GM18505 (cell line): ENCODE results near the gene SLC39A10.
"Not testable (repeated sequence)": the region's sequence is repeated elsewhere in the genome, so short reads cannot be mapped to it uniquely, and the experiment has no call there.

Experiments used
- ATAC-seq: cut with Tn5 transposase; IDR thresholded peaks from one replicate; pipeline ENCODE4 v1.9.1; 2021; ENCODE audit not compliant: unreplicated experiment
- POLR2A ChIP-seq: IDR thresholded peaks from 4 replicates; pipeline ENCODE4 v1.6.1; 2011; ENCODE audit warnings: borderline replicate concordance; ENCODE audit not compliant: insufficient read depth, insufficient read length; ENCODE audit errors: extremely low read depth

SLC39A10 gene

DNA sequence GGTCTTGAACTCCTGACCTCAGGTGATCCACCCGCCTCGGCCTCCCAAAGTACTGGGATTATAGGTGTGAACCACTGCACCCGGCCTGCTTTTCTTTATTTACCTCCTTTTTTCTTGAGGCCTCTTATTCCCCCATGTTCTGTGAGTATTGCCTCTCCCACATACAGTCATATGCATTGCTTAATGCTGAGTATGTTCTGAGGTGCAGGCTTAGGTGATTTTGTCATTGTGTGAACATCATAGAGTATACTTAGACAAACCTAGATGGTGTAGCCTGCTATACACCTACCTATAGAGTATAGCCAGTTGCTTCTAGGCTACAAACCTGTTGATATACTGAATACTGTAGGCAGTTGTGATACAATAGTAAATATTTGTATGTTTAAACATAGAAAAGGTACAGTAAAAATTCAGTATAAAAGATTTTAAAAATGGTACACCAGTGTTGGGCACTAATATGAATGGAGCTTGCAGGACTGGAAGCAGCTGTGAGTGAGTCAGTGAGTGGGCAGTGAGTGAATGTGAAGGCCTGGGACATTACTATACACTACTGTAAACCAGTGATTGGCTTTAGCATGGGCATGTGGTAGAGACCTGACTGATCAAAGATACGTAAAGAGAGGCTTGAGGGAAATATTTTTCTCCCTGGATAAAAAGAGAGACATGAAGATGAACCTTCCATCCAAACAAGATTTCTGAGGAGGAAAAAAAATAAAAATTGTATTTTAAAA, 17.6 kb downstream of the SLC39A10 start:
- no peak for TF ChIP-seq POLR2A
- no peak for ATAC-seq

DNA sequence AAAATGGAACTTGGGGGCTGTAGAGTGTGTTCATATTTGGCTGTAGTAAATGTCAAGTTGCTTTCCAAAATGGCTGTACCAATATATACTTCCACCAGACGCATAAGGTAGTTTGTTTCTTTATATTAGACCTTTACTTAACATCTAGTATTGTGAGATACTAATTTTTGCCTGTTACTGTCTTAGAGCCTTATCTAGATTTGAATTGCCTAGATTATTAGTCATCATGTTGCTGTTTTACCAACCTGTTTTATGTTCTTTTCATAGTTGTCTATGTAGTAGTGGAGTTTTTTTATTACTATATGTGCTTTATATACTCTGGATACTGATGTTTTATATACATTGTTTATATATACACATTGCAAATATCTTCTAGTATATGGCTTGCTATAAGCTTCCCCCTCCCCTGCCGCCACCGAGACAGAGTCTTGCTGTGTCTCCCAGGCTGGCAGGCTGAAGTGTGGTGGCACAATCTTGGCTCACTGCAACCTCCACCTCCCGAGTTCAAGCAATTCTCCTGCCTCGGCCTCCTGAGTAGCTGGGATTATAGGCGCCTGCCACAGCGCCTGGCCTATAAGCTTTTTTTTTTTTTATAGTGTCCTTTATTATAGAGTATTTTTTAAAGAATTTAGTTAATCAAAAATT, 18.9 kb downstream of the SLC39A10 start:
- ATAC-seq: no peak
- TF ChIP-seq POLR2A: no peak

DNA sequence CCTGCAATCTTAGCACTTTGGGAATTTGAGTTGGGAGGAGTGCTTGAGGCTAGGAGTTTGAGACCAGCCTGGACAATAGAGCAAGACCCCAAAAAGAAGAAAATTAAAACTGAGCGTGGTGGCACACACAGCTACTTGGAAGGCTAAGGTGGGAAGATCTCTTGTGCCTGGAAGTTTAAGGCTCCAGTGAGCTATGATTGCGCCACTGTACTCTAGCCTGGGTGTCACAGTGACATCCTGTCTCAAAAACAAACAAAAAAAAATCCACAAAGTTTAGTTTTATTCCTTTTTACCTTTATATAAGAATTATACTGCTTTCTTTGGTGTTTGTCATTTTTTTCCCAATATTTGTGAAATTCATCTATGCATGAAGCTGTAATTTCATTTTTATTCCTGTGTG, 20.3 kb downstream of the SLC39A10 start:
- no peak for ATAC-seq
- no peak for TF ChIP-seq POLR2A

- ATAC-seq: no peak
These were observed 20.9 kb downstream of the SLC39A10 start for GRCh38 chr2:195677884-195678283.

DNA sequence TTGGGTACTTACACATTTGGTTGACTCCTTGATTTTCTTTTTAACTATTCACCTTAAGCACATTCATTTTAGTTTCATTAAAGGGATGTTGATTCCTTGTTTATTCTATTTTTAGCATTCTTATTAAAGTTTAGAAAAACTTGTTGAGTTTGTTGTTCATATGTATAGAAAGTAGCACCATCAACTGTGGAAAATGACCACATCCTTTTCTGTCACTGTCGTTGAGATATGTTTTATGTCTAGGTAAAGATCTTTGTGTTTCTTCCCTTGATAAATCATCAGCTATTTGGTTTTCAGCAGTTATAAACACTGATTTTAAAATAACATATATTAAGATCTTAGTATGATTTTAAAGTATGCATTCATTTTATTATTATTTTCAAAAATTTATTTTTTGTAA, 25.1 kb downstream of the SLC39A10 start:
- ATAC-seq: no peak
- no peak for TF ChIP-seq POLR2A

More at GRCh38 chr2:195677884-195678283, 20.9 kb downstream of the SLC39A10 start:
- no peak for TF ChIP-seq POLR2A

DNA sequence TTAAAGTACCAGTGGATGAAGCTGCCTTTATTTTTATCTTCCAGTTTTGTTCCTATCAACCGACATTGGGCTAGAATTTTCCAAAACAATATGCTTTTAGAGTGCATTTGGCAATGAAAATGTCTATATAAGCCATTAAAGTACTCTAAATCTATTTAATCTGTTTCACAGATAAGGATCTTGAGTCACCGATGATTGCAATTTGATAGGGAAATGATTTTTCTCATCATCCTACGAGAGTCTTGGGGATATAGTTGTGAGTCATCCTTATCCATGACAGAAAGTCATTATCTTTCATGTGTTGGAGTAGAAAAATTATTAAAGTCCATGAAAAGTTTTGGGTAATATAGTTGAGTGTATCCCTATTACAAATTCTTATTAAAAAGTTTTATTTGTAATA, 26.1 kb downstream of the SLC39A10 start:
- ATAC-seq: no peak

DNA sequence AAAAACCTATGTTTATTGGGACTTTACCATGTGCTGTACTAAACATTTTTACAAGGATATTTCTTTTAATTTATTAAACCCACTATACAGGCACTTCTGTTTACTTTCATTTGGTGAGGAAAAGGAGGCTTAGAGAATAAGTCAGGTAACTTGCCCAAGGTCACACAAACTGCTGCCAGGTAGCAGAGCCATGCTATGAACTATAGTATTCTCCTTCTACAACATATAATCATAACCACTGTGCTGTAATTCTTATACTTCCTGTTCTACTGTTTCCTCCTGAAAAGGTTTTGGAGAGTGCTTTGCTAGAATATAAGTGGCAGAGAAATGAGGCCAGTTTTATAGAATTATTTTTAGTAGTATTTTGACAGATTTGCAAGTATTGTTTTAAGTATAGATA, 29.5 kb downstream of the SLC39A10 start:
- no peak for TF ChIP-seq POLR2A

More for the DNA sequence above, 26.1 kb downstream of the SLC39A10 start:
- no peak for TF ChIP-seq POLR2A

GRCh38 chr2:195687320-195688086, 30.5 kb downstream of the SLC39A10 start:
- ATAC-seq: no peak
- TF ChIP-seq POLR2A: no peak

More for the DNA sequence above, 29.5 kb downstream of the SLC39A10 start:
- no peak for ATAC-seq

GRCh38 chr2:195692531-195692930, 35.5 kb downstream of the SLC39A10 start:
- ATAC-seq: not testable (repeated sequence)

- no peak for TF ChIP-seq POLR2A
- ATAC-seq: no peak
These were observed 37.5 kb downstream of the SLC39A10 start for GRCh38 chr2:195694553-195694952.

DNA sequence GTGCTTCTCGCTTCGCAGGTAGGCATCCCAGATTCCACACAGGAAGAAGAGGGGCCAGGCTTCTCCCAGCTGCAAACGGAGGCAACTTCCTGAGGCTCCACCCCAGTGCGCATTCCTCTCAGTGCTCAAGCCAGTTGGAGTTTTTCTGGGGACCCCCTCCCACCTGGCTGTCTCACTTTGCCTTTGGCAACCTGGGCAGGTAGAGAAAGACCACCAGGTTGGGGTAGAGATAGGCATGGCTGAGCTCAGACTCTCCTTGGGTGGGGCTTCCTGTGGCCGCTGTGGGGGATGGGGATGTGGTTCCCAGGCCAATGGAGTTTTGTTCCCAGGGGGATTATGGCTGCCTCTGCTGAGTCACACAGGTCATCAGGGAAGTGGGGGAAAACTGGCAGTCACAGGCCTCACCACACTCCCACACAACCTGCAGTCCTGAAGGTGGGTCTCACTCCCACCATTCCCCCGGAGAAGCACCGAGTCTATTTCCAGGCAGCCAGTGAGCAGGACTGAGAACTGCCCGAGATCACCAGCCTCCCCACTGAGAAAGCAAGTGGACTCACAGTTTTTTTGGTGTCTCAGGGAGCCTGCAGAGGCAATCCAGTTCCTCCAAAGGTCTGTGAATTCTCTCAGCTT, 38.1 kb downstream of the SLC39A10 start:
- no peak for ATAC-seq
- no peak for TF ChIP-seq POLR2A

DNA sequence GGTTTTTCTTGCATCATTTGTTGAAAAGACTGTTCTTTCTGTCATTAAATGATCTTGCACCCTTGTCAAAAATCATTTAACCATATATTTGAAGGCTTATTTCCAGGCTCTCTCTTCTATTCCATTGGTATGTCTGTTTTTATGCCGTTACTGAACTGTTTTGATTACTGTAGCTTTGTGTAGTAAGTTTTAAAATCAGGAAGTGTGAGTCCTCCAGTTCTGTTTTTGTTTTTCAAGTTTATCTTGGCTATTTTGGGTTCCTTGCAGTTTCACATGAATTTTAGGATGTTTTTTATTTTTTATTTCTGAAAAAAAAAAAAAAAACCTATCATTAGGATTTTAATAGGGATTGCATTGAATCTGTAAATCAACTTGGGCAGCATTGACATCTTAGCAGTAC, 39.0 kb downstream of the SLC39A10 start:
- no peak for ATAC-seq
- no peak for TF ChIP-seq POLR2A

DNA sequence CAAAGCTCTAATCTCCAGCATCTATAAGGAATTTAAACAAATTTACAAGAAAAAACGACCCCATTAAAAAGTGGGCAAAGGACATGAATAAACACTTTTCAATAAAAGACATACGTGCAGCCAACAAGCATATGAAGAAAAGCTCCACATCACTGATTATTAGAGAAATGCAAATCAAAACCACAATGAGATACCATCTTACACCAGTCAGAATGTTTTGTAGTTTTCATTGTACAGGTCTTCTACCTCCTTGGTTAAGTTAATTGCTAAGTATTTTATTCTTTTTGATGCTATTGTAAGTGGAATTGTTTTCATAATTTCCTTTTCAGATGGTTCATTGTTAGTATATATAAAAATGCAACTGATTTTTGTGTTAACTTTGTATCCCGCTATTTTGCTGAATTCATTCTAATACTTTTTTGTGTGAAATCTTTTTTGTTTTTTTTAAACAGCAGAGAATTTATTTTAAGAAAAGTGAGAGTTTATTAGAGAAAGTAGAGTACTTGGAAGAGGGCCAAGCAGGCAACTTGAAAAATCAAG, 40.7 kb downstream of the SLC39A10 start:
- ATAC-seq: no peak

More for the DNA sequence above, 40.7 kb downstream of the SLC39A10 start:
- TF ChIP-seq POLR2A: no peak
